HTERT RPE-1 (cell line): ENCODE results near the gene ZNF276.
"Not testable (repeated sequence)": the region's sequence is repeated elsewhere in the genome, so short reads cannot be mapped to it uniquely, and the experiment has no call there.

Experiments used
- in situ Hi-C: fragments of 300-500 bp; cut with MboI; formaldehyde crosslinking; loops from 4 replicates; pipeline ENCODE4 v1.14.3; 2020; ENCODE audit warnings: low sequenced_read_pairs

The ZNF276 gene

DNA sequence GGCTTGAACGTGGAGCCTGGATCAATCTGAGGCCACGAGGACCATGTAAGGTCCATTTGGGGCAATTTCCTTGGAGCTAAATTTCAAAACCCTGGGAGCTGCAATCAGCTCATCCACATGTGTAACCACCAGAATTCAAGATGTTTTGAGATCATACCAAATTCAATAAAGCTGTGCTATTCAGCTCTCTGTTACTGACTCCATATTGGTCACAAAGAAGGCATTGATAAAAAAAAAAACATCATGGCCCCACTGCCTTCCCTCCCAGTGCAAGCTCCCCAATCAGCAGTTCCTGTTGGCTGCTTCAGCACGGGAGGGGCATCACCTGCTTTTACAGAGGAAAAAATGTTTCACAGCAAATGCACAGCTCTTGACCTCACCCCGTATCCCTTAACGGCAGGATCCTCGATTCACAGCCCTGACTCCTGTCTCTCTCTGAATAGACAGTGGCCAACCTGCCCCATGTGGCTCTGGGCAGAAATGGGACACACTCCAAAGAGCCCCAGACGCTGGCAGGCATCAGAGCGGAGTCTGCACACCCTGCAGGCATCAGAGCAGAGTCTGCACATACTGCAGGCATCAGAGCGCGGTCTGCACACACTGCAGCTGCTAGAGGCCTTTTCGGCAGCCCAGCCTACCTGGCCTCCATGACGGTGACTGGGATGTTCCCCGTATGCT, 58.0 kb downstream of the ZNF276 start:
- in situ Hi-C loops, result no loop called here

DNA sequence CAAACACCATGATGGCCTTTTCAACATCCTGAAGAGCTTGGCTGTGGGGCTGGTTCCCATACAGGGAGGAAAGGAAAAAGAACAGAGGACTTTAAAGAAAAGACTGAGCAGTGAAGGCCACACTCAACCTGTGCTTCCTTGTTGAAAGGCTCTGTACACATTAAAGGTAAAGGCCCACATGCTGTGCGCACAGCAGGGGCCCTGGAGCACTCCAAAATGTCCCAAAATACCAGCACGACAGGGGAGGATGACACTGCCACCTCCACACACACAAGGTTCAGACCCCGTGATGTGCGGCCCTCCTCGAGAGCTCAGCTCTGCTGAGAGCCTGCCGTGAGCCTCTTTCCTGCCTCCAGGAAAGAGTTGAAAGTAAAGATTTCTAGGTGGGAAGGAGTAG, 58.6 kb downstream of the ZNF276 start:
- in situ Hi-C loops, result no loop called here

GRCh38 chr16:89782489-89782888, 61.2 kb downstream of the ZNF276 start:
- in situ Hi-C loops, result no loop called here

GRCh38 chr16:89783952-89784351, 62.6 kb downstream of the ZNF276 start:
- in situ Hi-C loops, result not testable (repeated sequence)

GRCh38 chr16:89784406-89784805, 63.1 kb downstream of the ZNF276 start:
- in situ Hi-C loops, result no loop called here

GRCh38 chr16:89785523-89786155, 64.3 kb downstream of the ZNF276 start:
- in situ Hi-C loops, result no loop called here

DNA sequence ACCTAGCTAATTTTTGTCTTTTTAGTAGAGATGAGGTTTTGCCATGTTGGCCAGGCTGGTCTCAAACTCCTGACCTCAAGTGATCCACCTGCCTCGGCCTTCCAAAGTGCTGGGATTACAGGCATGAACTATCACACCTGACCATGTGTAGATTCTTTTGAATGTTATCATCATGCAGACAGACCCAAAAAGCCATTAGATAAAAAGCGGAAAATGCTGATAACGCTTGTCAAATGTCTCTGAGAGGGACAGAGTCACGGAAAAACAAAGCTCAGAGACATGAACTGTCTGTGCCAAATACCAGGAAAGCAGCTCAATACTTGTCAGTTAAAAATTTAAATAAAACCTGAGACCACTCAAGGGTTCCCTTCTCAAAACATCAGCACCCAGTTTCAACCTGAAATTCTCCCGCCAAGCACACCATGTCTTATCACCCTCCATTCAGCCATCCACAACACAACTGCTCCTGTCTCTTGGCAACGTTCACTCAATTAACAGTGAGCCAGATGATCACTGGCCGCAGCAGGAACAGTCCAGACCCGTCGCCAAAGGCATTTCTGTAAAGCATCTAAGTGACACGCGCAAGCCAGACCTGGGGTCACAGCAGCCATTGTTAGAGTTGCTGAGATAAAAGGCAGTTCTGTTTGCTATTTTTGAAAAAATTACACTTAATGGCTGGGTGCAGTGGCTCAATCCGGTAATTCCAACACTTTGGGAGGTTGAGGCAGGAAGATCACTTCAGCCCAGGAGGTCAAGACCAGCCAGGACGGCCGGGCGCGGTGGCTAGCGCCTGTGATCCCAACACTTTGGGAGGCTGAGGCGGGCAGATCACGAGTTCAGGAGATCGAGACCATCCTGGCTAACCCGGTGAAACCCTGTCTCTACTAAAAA, 65.4 kb downstream of the ZNF276 start:
- in situ Hi-C loops, result no loop called here

DNA sequence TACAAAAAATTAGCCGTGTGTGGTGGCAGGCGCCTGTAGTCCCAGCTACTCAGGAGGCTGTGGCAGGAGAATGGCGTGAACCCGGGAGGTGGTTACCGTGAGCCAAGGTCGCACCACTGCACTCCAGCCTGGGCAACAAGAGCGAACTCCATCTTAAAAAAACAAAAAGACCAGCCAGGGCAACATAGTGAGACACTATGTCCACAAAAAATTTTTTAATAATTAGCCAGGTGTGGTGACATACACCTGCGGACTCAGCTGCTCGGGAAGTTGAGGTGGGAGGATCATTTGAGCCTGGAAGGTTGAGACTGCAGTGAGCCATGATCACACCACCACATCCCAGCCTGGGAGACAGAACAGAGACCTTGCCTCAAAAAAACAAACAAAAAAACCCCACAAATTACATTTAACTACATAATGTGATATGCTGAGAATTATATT, 66.0 kb downstream of the ZNF276 start:
- in situ Hi-C loops, result no loop called here
